HepG2 (cell line): ENCODE data around the gene ENPP7. TPM values are rescaled to one million over a fixed set of nuclear protein-coding genes. Genes with fewer than 3 reads are reported as not detected.

Source experiments
- ATM ChIP-seq: fragments of 450-650 bp; IDR thresholded peaks from 2 replicates; pipeline ENCODE4 v1.7.1; 2017; ENCODE audit warnings: mild to moderate bottlenecking, borderline replicate concordance
- EEA1 ChIP-seq: sonication (generic); formaldehyde crosslinking; IDR thresholded peaks from 2 replicates; pipeline ENCODE4 v1.5.1; 2020; ENCODE audit warnings: mild to moderate bottlenecking, missing genetic modification reagents, borderline replicate concordance
- GATAD2A ChIP-seq: IDR thresholded peaks from 2 replicates; pipeline ENCODE4 v1.6.1; 2016
- MED1 ChIP-seq: sonication (generic); formaldehyde crosslinking; IDR thresholded peaks from 2 replicates; pipeline ENCODE4 v1.4.0; 2020; ENCODE audit warnings: missing genetic modification reagents
- MXD4 ChIP-seq: IDR thresholded peaks from 2 replicates; pipeline ENCODE4 v1.6.1; 2016; ENCODE audit warnings: mild to moderate bottlenecking, missing biosample characterization, missing genetic modification reagents
- RAD21 ChIP-seq: fragments of 450-650 bp; formaldehyde crosslinking; IDR thresholded peaks from 2 replicates; pipeline ENCODE4 v1.5.0; 2020; ENCODE audit warnings: mild to moderate bottlenecking
- RBM39 ChIP-seq: fragments of 200-400 bp; formaldehyde crosslinking; IDR thresholded peaks from one replicate; pipeline ENCODE4 v1.6.1; 2018; ENCODE audit warnings: antibody characterized with exemption, mild to moderate bottlenecking, low read depth, low read length; ENCODE audit not compliant: poor library complexity, severe bottlenecking
- SAP130 ChIP-seq: IDR thresholded peaks from 2 replicates; pipeline ENCODE4 v1.6.1; 2016; ENCODE audit warnings: low read depth
- TBP ChIP-seq: sonication (generic); formaldehyde crosslinking; IDR thresholded peaks from 2 replicates; pipeline ENCODE4 v1.5.0; 2020; ENCODE audit warnings: missing genetic modification reagents
- ZBTB3 ChIP-seq: sonication (generic); formaldehyde crosslinking; IDR thresholded peaks from 2 replicates; pipeline ENCODE4 v1.4.0; 2020; ENCODE audit warnings: low read depth, mild to moderate bottlenecking, moderate library complexity, missing genetic modification reagents, borderline replicate concordance
- ZBTB42 ChIP-seq: sonication (generic); formaldehyde crosslinking; IDR thresholded peaks from 2 replicates; pipeline ENCODE4 v1.5.0; 2020; ENCODE audit warnings: mild to moderate bottlenecking, missing genetic modification reagents
- ZNF121 ChIP-seq: sonication (generic); formaldehyde crosslinking; IDR thresholded peaks from 2 replicates; pipeline ENCODE4 v1.5.0; 2020; ENCODE audit warnings: mild to moderate bottlenecking, missing genetic modification reagents
- ZNF232 ChIP-seq: sonication (generic); formaldehyde crosslinking; IDR thresholded peaks from 2 replicates; pipeline ENCODE4 v1.4.0; 2020; ENCODE audit warnings: missing genetic modification reagents, borderline replicate concordance
- ZNF331 ChIP-seq: sonication (generic); formaldehyde crosslinking; IDR thresholded peaks from 2 replicates; pipeline ENCODE4 v1.4.0; 2020; ENCODE audit warnings: missing genetic modification reagents
- ZNF383 ChIP-seq: sonication (generic); formaldehyde crosslinking; IDR thresholded peaks from 2 replicates; pipeline ENCODE4 v1.4.0; 2020; ENCODE audit warnings: missing genetic modification reagents, mild to moderate bottlenecking, borderline replicate concordance
- ZNF572 ChIP-seq: sonication (generic); formaldehyde crosslinking; IDR thresholded peaks from 2 replicates; pipeline ENCODE4 v1.5.1; 2020; ENCODE audit warnings: mild to moderate bottlenecking, missing genetic modification reagents
- ZNF672 ChIP-seq: sonication (generic); formaldehyde crosslinking; IDR thresholded peaks from 2 replicates; pipeline ENCODE4 v1.8.1; 2022; ENCODE audit warnings: missing genetic modification reagents
- ZNF747 ChIP-seq: sonication (generic); formaldehyde crosslinking; IDR thresholded peaks from 2 replicates; pipeline ENCODE4 v1.8.1; 2023; ENCODE audit warnings: missing genetic modification reagents, mild to moderate bottlenecking, borderline replicate concordance
- polyA plus RNA-seq, 8 experiments: library from polyadenylated mRNA; depleted of rRNA in 3 of 8; stranded (reverse) in 7 of 8; unstranded in 1 of 8; fragments of >200 nt; fragmentation: Illumina TruSeq in 4 of 8; extraction: Trizol in 4 of 8; gene quantifications; 2 replicates each; pipeline versions ENCODE4 v1.2.1 to v1.2.3, GENCODE V29; 2011 to 2016; ENCODE audit warnings: low read depth in 4 of 8, missing spikeins in 1 of 8, mixed read lengths in 1 of 8; ENCODE audit not compliant: insufficient read depth in 1 of 8
- total RNA-seq, 5 experiments: library from RNA; depleted of rRNA; stranded (reverse); fragments of >200 nt; fragmentation: Illumina TruSeq; extraction: Trizol; gene quantifications; 2 replicates each; pipeline ENCODE4 v1.2.3, GENCODE V29; 2016; ENCODE audit warnings: low read depth in 1 of 5
- TF ChIP-seq, protein P1 (sequence below): sonication (generic); formaldehyde crosslinking; IDR thresholded peaks from 2 replicates; pipeline ENCODE4 v1.5.0; 2020; ENCODE audit warnings: mild to moderate bottlenecking, missing genetic modification reagents, borderline replicate concordance
- TF ChIP-seq, protein P2 (sequence below): sonication (generic); formaldehyde crosslinking; IDR thresholded peaks from 2 replicates; pipeline ENCODE4 v1.4.0; 2020; ENCODE audit warnings: missing genetic modification reagents
- TF ChIP-seq, protein P3 (sequence below): sonication (generic); formaldehyde crosslinking; IDR thresholded peaks from 2 replicates; pipeline ENCODE4 v1.5.1; 2020; ENCODE audit warnings: mild to moderate bottlenecking, moderate library complexity, missing genetic modification reagents
- TF ChIP-seq, protein P4 (sequence below): sonication (generic); formaldehyde crosslinking; IDR thresholded peaks from 2 replicates; pipeline ENCODE4 v1.4.0; 2020; ENCODE audit warnings: missing genetic modification reagents, borderline replicate concordance

ENPP7 gene
- total and polyA plus RNA-seq, 2 of the 13 experiments (the other 11 are each of a cell fraction or from before 2014, with no cell fraction given), result 1.1 to 2.2 TPM

DNA sequence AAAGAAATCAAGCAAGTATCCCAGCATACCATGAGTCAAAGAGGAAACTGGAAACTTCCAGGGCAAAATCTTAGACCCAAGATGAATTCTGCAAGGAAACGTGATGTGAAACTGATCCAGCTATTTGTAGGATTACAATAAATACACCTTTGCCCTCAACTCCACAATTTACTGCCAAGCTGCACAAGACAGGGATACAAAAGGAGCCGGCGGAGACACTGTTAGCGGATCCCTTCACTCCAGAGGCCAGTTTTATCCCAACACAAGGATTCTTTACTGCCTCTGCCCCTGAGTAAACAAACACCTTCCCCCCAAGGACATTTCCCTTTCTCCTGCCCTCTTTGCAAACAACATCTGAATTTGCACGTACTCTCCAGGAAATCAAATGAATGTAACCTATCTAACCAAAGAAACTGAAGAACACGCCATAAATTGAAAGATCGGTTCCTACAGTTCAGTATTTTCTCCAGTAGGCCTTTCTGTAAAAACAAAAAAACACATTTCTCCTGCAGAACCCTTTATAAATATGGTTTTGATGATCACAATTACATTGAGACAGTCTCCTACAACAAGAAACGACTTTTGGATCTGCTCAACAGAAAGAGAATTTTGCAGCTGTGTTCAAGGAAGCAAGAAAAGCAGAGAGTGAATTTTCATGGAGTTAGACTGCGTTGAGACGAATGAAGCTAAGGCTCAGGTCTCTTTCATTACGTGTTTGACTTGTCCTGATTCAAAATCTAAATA lies 45.8 kb downstream of the ENPP7 start (continued):
- TF ChIP-seq, protein P1, sequence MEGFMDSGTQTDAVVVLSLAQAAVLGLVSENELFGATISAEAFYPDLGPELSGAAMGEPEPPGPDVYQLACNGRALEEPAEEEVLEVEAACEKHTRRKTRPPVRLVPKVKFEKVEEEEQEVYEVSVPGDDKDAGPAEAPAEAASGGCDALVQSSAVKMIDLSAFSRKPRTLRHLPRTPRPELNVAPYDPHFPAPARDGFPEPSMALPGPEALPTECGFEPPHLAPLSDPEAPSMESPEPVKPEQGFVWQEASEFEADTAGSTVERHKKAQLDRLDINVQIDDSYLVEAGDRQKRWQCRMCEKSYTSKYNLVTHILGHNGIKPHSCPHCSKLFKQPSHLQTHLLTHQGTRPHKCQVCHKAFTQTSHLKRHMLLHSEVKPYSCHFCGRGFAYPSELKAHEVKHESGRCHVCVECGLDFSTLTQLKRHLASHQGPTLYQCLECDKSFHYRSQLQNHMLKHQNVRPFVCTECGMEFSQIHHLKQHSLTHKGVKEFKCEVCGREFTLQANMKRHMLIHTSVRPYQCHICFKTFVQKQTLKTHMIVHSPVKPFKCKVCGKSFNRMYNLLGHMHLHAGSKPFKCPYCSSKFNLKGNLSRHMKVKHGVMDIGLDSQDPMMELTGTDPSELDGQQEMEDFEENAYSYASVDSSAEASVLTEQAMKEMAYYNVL (CRISPR knock-in tag), result no peak; the same call in 1 of the 2 replicates
- TF ChIP-seq ZNF747 (CRISPR knock-in tag) (no peak), ZNF232 (CRISPR knock-in tag) (no peak), ZBTB42 (CRISPR knock-in tag) (no peak), RBM39 (no peak), GATAD2A (peak; percentile 81), ZNF121 (CRISPR knock-in tag) (no peak), MXD4 (CRISPR knock-in tag) (no peak; the same call in 1 of the 2 replicates), ZNF383 (CRISPR knock-in tag) (no peak), TBP (CRISPR knock-in tag) (0 out of 2 replicates have a peak, but pooled peaks have one; percentile 44), RAD21 (CRISPR knock-in tag) (no peak), ZNF672 (CRISPR knock-in tag) (no peak), EEA1 (CRISPR knock-in tag) (no peak), ZNF331 (CRISPR knock-in tag) (0 out of 2 replicates have a peak, but pooled peaks have one; percentile 19), ZNF572 (CRISPR knock-in tag) (no peak), SAP130 (CRISPR knock-in tag) (peak; percentile 92), ATM (no peak), ZBTB3 (no peak), MED1 (CRISPR knock-in tag) (peak; percentile 87)
- TF ChIP-seq, protein P2, sequence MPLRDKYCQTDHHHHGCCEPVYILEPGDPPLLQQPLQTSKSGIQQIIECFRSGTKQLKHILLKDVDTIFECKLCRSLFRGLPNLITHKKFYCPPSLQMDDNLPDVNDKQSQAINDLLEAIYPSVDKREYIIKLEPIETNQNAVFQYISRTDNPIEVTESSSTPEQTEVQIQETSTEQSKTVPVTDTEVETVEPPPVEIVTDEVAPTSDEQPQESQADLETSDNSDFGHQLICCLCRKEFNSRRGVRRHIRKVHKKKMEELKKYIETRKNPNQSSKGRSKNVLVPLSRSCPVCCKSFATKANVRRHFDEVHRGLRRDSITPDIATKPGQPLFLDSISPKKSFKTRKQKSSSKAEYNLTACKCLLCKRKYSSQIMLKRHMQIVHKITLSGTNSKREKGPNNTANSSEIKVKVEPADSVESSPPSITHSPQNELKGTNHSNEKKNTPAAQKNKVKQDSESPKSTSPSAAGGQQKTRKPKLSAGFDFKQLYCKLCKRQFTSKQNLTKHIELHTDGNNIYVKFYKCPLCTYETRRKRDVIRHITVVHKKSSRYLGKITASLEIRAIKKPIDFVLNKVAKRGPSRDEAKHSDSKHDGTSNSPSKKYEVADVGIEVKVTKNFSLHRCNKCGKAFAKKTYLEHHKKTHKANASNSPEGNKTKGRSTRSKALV (CRISPR knock-in tag), result no peak; the same call in 1 of the 2 replicates
- TF ChIP-seq, protein P3, sequence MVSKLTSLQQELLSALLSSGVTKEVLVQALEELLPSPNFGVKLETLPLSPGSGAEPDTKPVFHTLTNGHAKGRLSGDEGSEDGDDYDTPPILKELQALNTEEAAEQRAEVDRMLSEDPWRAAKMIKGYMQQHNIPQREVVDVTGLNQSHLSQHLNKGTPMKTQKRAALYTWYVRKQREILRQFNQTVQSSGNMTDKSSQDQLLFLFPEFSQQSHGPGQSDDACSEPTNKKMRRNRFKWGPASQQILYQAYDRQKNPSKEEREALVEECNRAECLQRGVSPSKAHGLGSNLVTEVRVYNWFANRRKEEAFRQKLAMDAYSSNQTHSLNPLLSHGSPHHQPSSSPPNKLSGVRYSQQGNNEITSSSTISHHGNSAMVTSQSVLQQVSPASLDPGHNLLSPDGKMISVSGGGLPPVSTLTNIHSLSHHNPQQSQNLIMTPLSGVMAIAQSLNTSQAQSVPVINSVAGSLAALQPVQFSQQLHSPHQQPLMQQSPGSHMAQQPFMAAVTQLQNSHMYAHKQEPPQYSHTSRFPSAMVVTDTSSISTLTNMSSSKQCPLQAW, result 0 out of 2 replicates have a peak, but pooled peaks have one; percentile 34
- TF ChIP-seq, protein P4, sequence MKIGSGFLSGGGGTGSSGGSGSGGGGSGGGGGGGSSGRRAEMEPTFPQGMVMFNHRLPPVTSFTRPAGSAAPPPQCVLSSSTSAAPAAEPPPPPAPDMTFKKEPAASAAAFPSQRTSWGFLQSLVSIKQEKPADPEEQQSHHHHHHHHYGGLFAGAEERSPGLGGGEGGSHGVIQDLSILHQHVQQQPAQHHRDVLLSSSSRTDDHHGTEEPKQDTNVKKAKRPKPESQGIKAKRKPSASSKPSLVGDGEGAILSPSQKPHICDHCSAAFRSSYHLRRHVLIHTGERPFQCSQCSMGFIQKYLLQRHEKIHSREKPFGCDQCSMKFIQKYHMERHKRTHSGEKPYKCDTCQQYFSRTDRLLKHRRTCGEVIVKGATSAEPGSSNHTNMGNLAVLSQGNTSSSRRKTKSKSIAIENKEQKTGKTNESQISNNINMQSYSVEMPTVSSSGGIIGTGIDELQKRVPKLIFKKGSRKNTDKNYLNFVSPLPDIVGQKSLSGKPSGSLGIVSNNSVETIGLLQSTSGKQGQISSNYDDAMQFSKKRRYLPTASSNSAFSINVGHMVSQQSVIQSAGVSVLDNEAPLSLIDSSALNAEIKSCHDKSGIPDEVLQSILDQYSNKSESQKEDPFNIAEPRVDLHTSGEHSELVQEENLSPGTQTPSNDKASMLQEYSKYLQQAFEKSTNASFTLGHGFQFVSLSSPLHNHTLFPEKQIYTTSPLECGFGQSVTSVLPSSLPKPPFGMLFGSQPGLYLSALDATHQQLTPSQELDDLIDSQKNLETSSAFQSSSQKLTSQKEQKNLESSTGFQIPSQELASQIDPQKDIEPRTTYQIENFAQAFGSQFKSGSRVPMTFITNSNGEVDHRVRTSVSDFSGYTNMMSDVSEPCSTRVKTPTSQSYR (CRISPR knock-in tag), result peak; percentile 60; the same call in 1 of the 2 replicates
